Activated CD8-positive, alpha-beta memory T cell treated with anti-CD3 and anti-CD28 coated beads, Interleukin-2, amount 10 ng/mL, durations not matched to agents 7 days and 5 days (primary cell): ENCODE data around the gene CSMD2. TPM values are rescaled to one million over a fixed set of nuclear protein-coding genes. Genes with fewer than 3 reads are reported as not detected.

Experiments used
- ATAC-seq: fragments of 150-1000 bp; cut with Tn5 transposase; one replicate; pipeline ENCODE4 v1.10.0; 2021; ENCODE audit warnings: moderate library complexity
- CTCF ChIA-PET: fragments of 350-600 bp; sonication (Branson Sonifier 250); formaldehyde crosslinking; loops from one replicate; lab custom pipeline; 2021; ENCODE audit warnings: antibody characterized with exemption; lab: Charles Lee
- DNase-seq: peaks from one replicate; pipeline ENCODE4 v3.0.0-alpha.2; 2020
- H3K27ac Mint-ChIP-seq: one replicate; pipeline ENCODE4 v1.8.0; 2021; ENCODE audit warnings: mild to moderate bottlenecking, mixed read lengths
- H3K27me3 Mint-ChIP-seq: one replicate; pipeline ENCODE4 v1.8.0; 2021; ENCODE audit warnings: mixed read lengths
- H3K36me3 Mint-ChIP-seq: one replicate; pipeline ENCODE4 v1.8.0; 2021; ENCODE audit warnings: mild to moderate bottlenecking, mixed read lengths
- H3K4me1 Mint-ChIP-seq: one replicate; pipeline ENCODE4 v1.8.0; 2021; ENCODE audit warnings: mixed read lengths
- H3K4me3 Mint-ChIP-seq: one replicate; pipeline ENCODE4 v1.8.0; 2021; ENCODE audit warnings: mild to moderate bottlenecking, moderate library complexity, mixed read lengths
- H3K9me3 Mint-ChIP-seq: one replicate; pipeline ENCODE4 v1.8.0; 2022; ENCODE audit warnings: low read depth, mixed read lengths
- total RNA-seq, 2 experiments: library from RNA; stranded (reverse); gene quantifications; one replicate each; pipeline ENCODE4 v1.2.3, GENCODE V29; 2021

CSMD2 gene
- total RNA-seq, 2 experiments from 2014 or later, result not detected

GRCh38 chr1:33984906-33985565 is 180.0 kb downstream of the CSMD2 start:
- no peaks in the 10 kb centered on the region for H3K36me3 Mint-ChIP-seq
- no peaks in the 10 kb centered on the region for H3K27me3 Mint-ChIP-seq
- no peaks in the 10 kb centered on the region for H3K4me1 Mint-ChIP-seq
- CTCF ChIA-PET, result no interaction called here
- H3K9me3 Mint-ChIP-seq, result no peaks in the 10 kb centered on the region
- no peak overlapping the region for H3K27ac Mint-ChIP-seq
- DNase-seq (no peak), ATAC-seq (no peak)
- H3K4me3 Mint-ChIP-seq, result no peak overlapping the region

GRCh38 chr1:33982419-33982818 is 182.6 kb downstream of the CSMD2 start:
- Mint-ChIP-seq H3K27ac (no peak overlapping the region), H3K36me3 (no peaks in the 10 kb centered on the region), H3K4me1 (no peaks in the 10 kb centered on the region), H3K9me3 (no peaks in the 10 kb centered on the region), H3K4me3 (no peak overlapping the region), H3K27me3 (peaks cover 2% of the 10 kb centered on the region)
- ATAC-seq (no peak), DNase-seq (no peak)
- CTCF ChIA-PET, result no interaction called here

- no peaks in the 10 kb centered on the region for H3K36me3 Mint-ChIP-seq
These were observed 185.7 kb downstream of the CSMD2 start for GRCh38 chr1:33979341-33979740.

GRCh38 chr1:33975961-33976360 is 189.1 kb downstream of the CSMD2 start:
- ATAC-seq, result no peak
- no peak for DNase-seq
- Mint-ChIP-seq H3K27ac (no peak overlapping the region), H3K27me3 (peaks cover 3% of the 10 kb centered on the region), H3K9me3 (no peaks in the 10 kb centered on the region), H3K4me3 (no peak overlapping the region), H3K36me3 (no peaks in the 10 kb centered on the region), H3K4me1 (no peaks in the 10 kb centered on the region)
- CTCF ChIA-PET, result no interaction called here

More at GRCh38 chr1:33979341-33979740, 185.7 kb downstream of the CSMD2 start:
- peaks cover 3% of the 10 kb centered on the region for H3K27me3 Mint-ChIP-seq
- no peak overlapping the region for H3K27ac Mint-ChIP-seq
- no peaks in the 10 kb centered on the region for H3K4me1 Mint-ChIP-seq
- H3K9me3 Mint-ChIP-seq, result no peaks in the 10 kb centered on the region
- no peak overlapping the region for H3K4me3 Mint-ChIP-seq
- ATAC-seq (no peak), DNase-seq (no peak)
- CTCF ChIA-PET, result no interaction called here

GRCh38 chr1:33973799-33974545 is 191.1 kb downstream of the CSMD2 start:
- no peaks in the 10 kb centered on the region for H3K9me3 Mint-ChIP-seq
- H3K27me3 Mint-ChIP-seq, result peaks cover 3% of the 10 kb centered on the region
- H3K4me3 Mint-ChIP-seq, result no peak overlapping the region
- no peak overlapping the region for H3K27ac Mint-ChIP-seq
- H3K36me3 Mint-ChIP-seq, result no peaks in the 10 kb centered on the region
- ATAC-seq (no peak), DNase-seq (no peak)
- no peaks in the 10 kb centered on the region for H3K4me1 Mint-ChIP-seq
- CTCF ChIA-PET, result no interaction called here

GRCh38 chr1:33972676-33973395 is 192.2 kb downstream of the CSMD2 start:
- no peaks in the 10 kb centered on the region for H3K36me3 Mint-ChIP-seq
- DNase-seq (no peak), ATAC-seq (no peak)
- H3K4me3 Mint-ChIP-seq, result no peak overlapping the region
- H3K4me1 Mint-ChIP-seq, result no peaks in the 10 kb centered on the region
- H3K27me3 Mint-ChIP-seq, result peaks cover 3% of the 10 kb centered on the region
- H3K27ac Mint-ChIP-seq, result no peak overlapping the region
- no peaks in the 10 kb centered on the region for H3K9me3 Mint-ChIP-seq
- CTCF ChIA-PET, result no interaction called here

GRCh38 chr1:33971913-33972312 is 193.1 kb downstream of the CSMD2 start:
- ATAC-seq, result no peak
- DNase-seq, result no peak
- CTCF ChIA-PET, result no interaction called here
- Mint-ChIP-seq H3K27me3 (no peaks in the 10 kb centered on the region), H3K36me3 (no peaks in the 10 kb centered on the region), H3K4me1 (no peaks in the 10 kb centered on the region), H3K9me3 (no peaks in the 10 kb centered on the region), H3K27ac (no peak overlapping the region), H3K4me3 (no peak overlapping the region)

GRCh38 chr1:33971018-33971710 is 193.9 kb downstream of the CSMD2 start:
- Mint-ChIP-seq H3K36me3 (no peaks in the 10 kb centered on the region), H3K27ac (no peak overlapping the region), H3K9me3 (no peaks in the 10 kb centered on the region), H3K4me1 (no peaks in the 10 kb centered on the region), H3K27me3 (no peaks in the 10 kb centered on the region), H3K4me3 (no peak overlapping the region)
- CTCF ChIA-PET, result no interaction called here
- no peak for DNase-seq
- no peak for ATAC-seq

GRCh38 chr1:33970148-33970825 is 194.7 kb downstream of the CSMD2 start:
- Mint-ChIP-seq H3K4me1 (no peaks in the 10 kb centered on the region), H3K27ac (no peak overlapping the region), H3K36me3 (no peaks in the 10 kb centered on the region), H3K9me3 (no peaks in the 10 kb centered on the region), H3K27me3 (no peaks in the 10 kb centered on the region), H3K4me3 (no peak overlapping the region)
- no peak for ATAC-seq
- CTCF ChIA-PET, result no interaction called here
- DNase-seq, result no peak

GRCh38 chr1:33966346-33967141 is 198.5 kb downstream of the CSMD2 start:
- Mint-ChIP-seq H3K27me3 (no peaks in the 10 kb centered on the region), H3K27ac (no peak overlapping the region), H3K4me3 (no peak overlapping the region), H3K4me1 (no peaks in the 10 kb centered on the region), H3K36me3 (no peaks in the 10 kb centered on the region), H3K9me3 (no peaks in the 10 kb centered on the region)
- CTCF ChIA-PET, result no interaction called here
- DNase-seq, result no peak
- ATAC-seq, result no peak

GRCh38 chr1:33965086-33965485 is 199.9 kb downstream of the CSMD2 start:
- Mint-ChIP-seq H3K36me3 (no peaks in the 10 kb centered on the region), H3K27me3 (no peaks in the 10 kb centered on the region)
- no peak for DNase-seq

GRCh38 chr1:33962061-33962460 is 203.0 kb downstream of the CSMD2 start:
- no peak for ATAC-seq
- no peaks in the 10 kb centered on the region for H3K27me3 Mint-ChIP-seq
- no peaks in the 10 kb centered on the region for H3K9me3 Mint-ChIP-seq
- H3K4me3 Mint-ChIP-seq, result no peak overlapping the region
- H3K4me1 Mint-ChIP-seq, result no peaks in the 10 kb centered on the region
- DNase-seq, result no peak
- H3K36me3 Mint-ChIP-seq, result no peaks in the 10 kb centered on the region
- CTCF ChIA-PET, result no interaction called here
- no peak overlapping the region for H3K27ac Mint-ChIP-seq

More at GRCh38 chr1:33965086-33965485, 199.9 kb downstream of the CSMD2 start:
- Mint-ChIP-seq H3K4me3 (no peak overlapping the region), H3K9me3 (no peaks in the 10 kb centered on the region), H3K27ac (no peak overlapping the region), H3K4me1 (no peaks in the 10 kb centered on the region)
- CTCF ChIA-PET, result no interaction called here
- no peak for ATAC-seq
